Spleen (tissue), 7 donors: ENCODE measurements around the gene TMX3.

ENCODE experiments used
- CTCF ChIP-seq, 11 experiments: fragments of 200-600 bp in 7 of 11; fragments of 450-650 bp in 4 of 11; sonication (generic) in 4 of 11; IDR thresholded peaks in 8 of 11; conservative IDR thresholded peaks in 3 of 11; 1 replicate in 7 of 11; 2 replicates in 4 of 11; pipeline versions ENCODE4 v1.4.0 to v1.8.0; 2016 to 2021; ENCODE audit warnings: antibody characterized with exemption in 11 of 11, inconsistent platforms in 4 of 11, mild to moderate bottlenecking in 1 of 11
- POLR2A ChIP-seq, 3 donors: fragments of 450-650 bp; IDR thresholded peaks; one replicate each; pipeline ENCODE4 v1.5.1; 2017; ENCODE audit warnings: antibody characterized with exemption in 3 of 3, mild to moderate bottlenecking in 1 of 3
- POLR2AphosphoS5 ChIP-seq, 3 donors: sonication (generic); formaldehyde crosslinking; IDR thresholded peaks; one replicate each; pipeline ENCODE4 v1.5.1; 2017; ENCODE audit warnings: antibody characterized with exemption in 3 of 3
- donor health status: DM: no; HTN: no; CAD: no; lungs with moderate emphysema.
- donor health status: DM: no; HTN: no; CAD: no.
- donor health status: DM: no; HTN: no; CAD: no.

GRCh38 chr18:68705119-68705518 lies 9.8 kb downstream of the TMX3 start:
- no peak for TF ChIP-seq POLR2A (IDR thresholded peaks at IDR 0.05)
- TF ChIP-seq CTCF (IDR thresholded peaks at IDR 0.05 in 8 of 11, conservative IDR thresholded peaks at IDR 0.05 in 3 of 11): no peak
- TF ChIP-seq POLR2AphosphoS5 (IDR thresholded peaks at IDR 0.05): no peak
